Trophoblast cell (in vitro differentiated cells and primary cell): ENCODE measurements around the gene ART3.

Source experiments
- DNase-seq, 2 donors: peaks; one replicate each; pipeline ENCODE4 v3.0.0-alpha.2; 2016
- H2AFZ ChIP-seq: 2 replicates; pipeline ENCODE4 v1.6.1; 2013; ENCODE audit warnings: low read length, moderate library complexity, mild to moderate bottlenecking; ENCODE audit not compliant: insufficient read depth, poor library complexity
- H2AK5ac ChIP-seq: 2 replicates; pipeline ENCODE4 v1.6.1; 2013; ENCODE audit warnings: mild to moderate bottlenecking, low read length
- H2BK120ac ChIP-seq: 2 replicates; pipeline ENCODE4 v1.6.1; 2013; ENCODE audit warnings: low read length, mild to moderate bottlenecking, moderate library complexity; ENCODE audit not compliant: insufficient read depth, poor library complexity
- H2BK12ac ChIP-seq: 2 replicates; pipeline ENCODE4 v1.6.1; 2013; ENCODE audit warnings: mild to moderate bottlenecking, low read length, moderate library complexity
- H2BK5ac ChIP-seq: 2 replicates; pipeline ENCODE4 v1.6.1; 2013; ENCODE audit warnings: low read length, low read depth, moderate library complexity, mild to moderate bottlenecking; ENCODE audit not compliant: poor library complexity
- H3K14ac ChIP-seq: 2 replicates; pipeline ENCODE4 v1.6.1; 2013; ENCODE audit warnings: mild to moderate bottlenecking, low read length
- H3K18ac ChIP-seq: 2 replicates; pipeline ENCODE4 v1.6.1; 2013; ENCODE audit warnings: mild to moderate bottlenecking, low read length
- H3K23ac ChIP-seq: 2 replicates; pipeline ENCODE4 v1.6.1; 2013; ENCODE audit warnings: low read length
- H3K27ac ChIP-seq: 2 replicates; pipeline ENCODE4 v1.5.1; 2013; ENCODE audit warnings: low read depth, mild to moderate bottlenecking, inconsistent platforms, low read length, moderate library complexity
- H3K27me3 ChIP-seq: 2 replicates; pipeline ENCODE4 v1.6.1; 2013; ENCODE audit warnings: inconsistent platforms, mild to moderate bottlenecking, low read length, moderate library complexity; ENCODE audit not compliant: insufficient read depth
- H3K36me3 ChIP-seq, 2 experiments: 1 replicate in 1 of 2; 2 replicates in 1 of 2; pipeline ENCODE4 v1.6.1; 2013; ENCODE audit warnings: low read length in 2 of 2, mild to moderate bottlenecking in 2 of 2, moderate library complexity in 1 of 2; ENCODE audit not compliant: insufficient read depth in 2 of 2, control insufficient read depth in 1 of 2
- H3K4ac ChIP-seq: 2 replicates; pipeline ENCODE4 v1.6.1; 2013; ENCODE audit warnings: low read depth, mild to moderate bottlenecking, low read length, moderate library complexity
- H3K4me1 ChIP-seq, 2 experiments: 1 replicate in 1 of 2; 2 replicates in 1 of 2; pipeline ENCODE4 v1.6.1; 2013; ENCODE audit warnings: low read length in 2 of 2, mild to moderate bottlenecking in 2 of 2, moderate library complexity in 1 of 2; ENCODE audit not compliant: insufficient read depth in 2 of 2, control insufficient read depth in 1 of 2
- H3K4me2 ChIP-seq: 2 replicates; pipeline ENCODE4 v1.6.1; 2013; ENCODE audit warnings: inconsistent platforms, mild to moderate bottlenecking, low read length, moderate library complexity
- H3K4me3 ChIP-seq: 2 replicates; pipeline ENCODE4 v1.5.1; 2013; ENCODE audit warnings: mild to moderate bottlenecking, low read depth, low read length, inconsistent platforms
- H3K79me1 ChIP-seq: one replicate; pipeline ENCODE4 v1.6.1; 2013; ENCODE audit warnings: low read length
- H3K79me2 ChIP-seq: 2 replicates; pipeline ENCODE4 v1.6.1; 2013; ENCODE audit warnings: low read length, mild to moderate bottlenecking; ENCODE audit not compliant: control insufficient read depth, insufficient read depth, poor library complexity
- H3K9ac ChIP-seq: 2 replicates; pipeline ENCODE4 v1.6.1; 2013; ENCODE audit warnings: mild to moderate bottlenecking, low read length
- H3K9me3 ChIP-seq: 2 replicates; pipeline ENCODE4 v1.6.1; 2013; ENCODE audit warnings: low read depth, mild to moderate bottlenecking, control low read depth, inconsistent platforms, low read length; ENCODE audit not compliant: insufficient read depth
- H4K12ac ChIP-seq: 2 replicates; pipeline ENCODE4 v1.6.1; 2013; ENCODE audit warnings: low read depth, mild to moderate bottlenecking, low read length, moderate library complexity
- H4K8ac ChIP-seq: 2 replicates; pipeline ENCODE4 v1.6.1; 2013; ENCODE audit warnings: low read depth, mild to moderate bottlenecking, low read length, moderate library complexity
- H4K91ac ChIP-seq: one replicate; pipeline ENCODE4 v1.6.1; 2013; ENCODE audit warnings: low read depth, mild to moderate bottlenecking, low read length, moderate library complexity
- WGBS: extraction: QIAGEN DNeasy Blood & Tissue Kit; methylation state at CpG from one replicate; pipeline ENCODE4 v1.1.7; 2013; ENCODE audit warnings: missing lambda C conversion rate; ENCODE audit not compliant: insufficient read length, insufficient coverage; ENCODE audit errors: extremely low coverage; 5-methylcytosine and 5-hydroxymethylcytosine counted together

ART3 gene

DNA sequence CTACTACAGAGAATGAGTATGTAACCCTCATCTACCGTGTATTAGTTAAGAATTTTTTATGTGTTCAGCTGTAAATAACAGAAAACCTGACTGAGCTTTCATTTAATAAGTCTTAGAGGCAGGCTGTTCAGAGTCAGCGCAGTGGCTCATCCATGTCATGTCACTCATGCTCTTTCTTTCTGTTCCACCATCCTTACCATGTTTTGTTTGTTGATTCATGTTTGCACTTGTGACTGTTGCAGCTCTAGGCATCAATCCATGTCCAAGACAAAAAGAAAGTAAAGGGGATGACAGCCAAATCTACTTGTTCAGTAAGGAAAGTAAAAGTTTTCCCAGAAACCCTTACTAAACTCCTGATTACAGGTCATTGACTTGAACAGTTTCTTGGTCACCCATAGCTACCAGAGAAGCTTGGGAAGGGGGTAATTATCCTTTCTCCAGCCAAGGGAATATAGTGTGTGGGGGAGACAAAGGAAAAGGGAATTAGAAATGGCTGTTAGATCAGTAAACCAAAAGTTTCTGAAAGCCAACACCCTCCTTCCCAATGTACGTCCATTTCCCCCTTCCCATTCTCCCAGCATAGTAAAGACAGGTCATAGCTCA lies 9.0 kb downstream of the ART3 start:
- no peak overlapping the region for H3K27ac ChIP-seq
- no peaks in the 10 kb centered on the region for H3K36me3 ChIP-seq
- no CpG with 5 or more reads among the region's 3 CpGs for WGBS
- H3K14ac ChIP-seq = no peak overlapping the region
- no peaks in the 10 kb centered on the region for H3K4me1 ChIP-seq
- no peaks in the 10 kb centered on the region for H3K9me3 ChIP-seq
- no peak overlapping the region for H4K8ac ChIP-seq
- no peak overlapping the region for H3K18ac ChIP-seq
- no peak overlapping the region for H4K12ac ChIP-seq
- no peak overlapping the region for H4K91ac ChIP-seq
- H3K79me2 ChIP-seq = no peaks in the 10 kb centered on the region
- H2AK5ac ChIP-seq = no peak overlapping the region
- no peaks in the 10 kb centered on the region for H3K79me1 ChIP-seq
- H3K27me3 ChIP-seq = no peaks in the 10 kb centered on the region
- no peak overlapping the region for H3K4me2 ChIP-seq
- no peak overlapping the region for H2BK120ac ChIP-seq
- no peak overlapping the region for H2BK12ac ChIP-seq
- no peak overlapping the region for H2BK5ac ChIP-seq
- DNase-seq = no peak
- no peak overlapping the region for H3K9ac ChIP-seq
- H3K4ac ChIP-seq = no peak overlapping the region
- H2AFZ ChIP-seq = no peak overlapping the region
- no peak overlapping the region for H3K23ac ChIP-seq
- H3K4me3 ChIP-seq = no peak overlapping the region

DNA sequence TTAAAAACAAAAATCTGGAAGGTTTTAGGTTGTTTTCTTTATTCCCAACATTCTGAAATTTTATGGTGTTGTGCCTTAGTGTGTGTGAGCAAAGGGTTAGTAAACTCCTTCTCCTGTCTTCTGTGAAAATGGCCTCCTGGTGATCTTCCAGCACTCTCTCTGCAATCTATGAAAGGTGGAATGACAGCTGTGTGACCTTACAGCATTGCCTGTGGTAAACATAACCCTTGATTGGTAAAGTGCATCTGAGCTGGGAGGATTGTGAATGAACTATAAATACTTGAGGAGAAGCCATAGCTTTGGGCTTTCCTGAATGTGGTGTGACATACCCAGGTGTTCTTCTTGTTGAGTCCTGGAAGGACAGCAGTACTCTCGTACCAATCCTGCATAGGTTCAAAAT lies 10.0 kb downstream of the ART3 start:
- no peak overlapping the region for H3K4ac ChIP-seq
- H3K18ac ChIP-seq = no peak overlapping the region
- no peak overlapping the region for H4K8ac ChIP-seq
- H3K4me1 ChIP-seq = no peaks in the 10 kb centered on the region
- no peaks in the 10 kb centered on the region for H3K36me3 ChIP-seq
- H3K79me2 ChIP-seq = no peaks in the 10 kb centered on the region
- H3K27ac ChIP-seq = no peak overlapping the region
- H3K4me2 ChIP-seq = no peak overlapping the region
- H2BK12ac ChIP-seq = no peak overlapping the region
- no peak overlapping the region for H3K9ac ChIP-seq
- no peak overlapping the region for H3K14ac ChIP-seq
- no peaks in the 10 kb centered on the region for H3K9me3 ChIP-seq
- no peak overlapping the region for H2AFZ ChIP-seq
- no CpG with 5 or more reads among the region's 1 CpG for WGBS
- no peaks in the 10 kb centered on the region for H3K79me1 ChIP-seq
- no peak overlapping the region for H3K4me3 ChIP-seq
- DNase-seq = no peak
- no peak overlapping the region for H2AK5ac ChIP-seq
- H2BK5ac ChIP-seq = no peak overlapping the region
- H3K23ac ChIP-seq = no peak overlapping the region
- H4K12ac ChIP-seq = no peak overlapping the region
- H3K27me3 ChIP-seq = no peaks in the 10 kb centered on the region
- no peak overlapping the region for H4K91ac ChIP-seq
- no peak overlapping the region for H2BK120ac ChIP-seq

DNA sequence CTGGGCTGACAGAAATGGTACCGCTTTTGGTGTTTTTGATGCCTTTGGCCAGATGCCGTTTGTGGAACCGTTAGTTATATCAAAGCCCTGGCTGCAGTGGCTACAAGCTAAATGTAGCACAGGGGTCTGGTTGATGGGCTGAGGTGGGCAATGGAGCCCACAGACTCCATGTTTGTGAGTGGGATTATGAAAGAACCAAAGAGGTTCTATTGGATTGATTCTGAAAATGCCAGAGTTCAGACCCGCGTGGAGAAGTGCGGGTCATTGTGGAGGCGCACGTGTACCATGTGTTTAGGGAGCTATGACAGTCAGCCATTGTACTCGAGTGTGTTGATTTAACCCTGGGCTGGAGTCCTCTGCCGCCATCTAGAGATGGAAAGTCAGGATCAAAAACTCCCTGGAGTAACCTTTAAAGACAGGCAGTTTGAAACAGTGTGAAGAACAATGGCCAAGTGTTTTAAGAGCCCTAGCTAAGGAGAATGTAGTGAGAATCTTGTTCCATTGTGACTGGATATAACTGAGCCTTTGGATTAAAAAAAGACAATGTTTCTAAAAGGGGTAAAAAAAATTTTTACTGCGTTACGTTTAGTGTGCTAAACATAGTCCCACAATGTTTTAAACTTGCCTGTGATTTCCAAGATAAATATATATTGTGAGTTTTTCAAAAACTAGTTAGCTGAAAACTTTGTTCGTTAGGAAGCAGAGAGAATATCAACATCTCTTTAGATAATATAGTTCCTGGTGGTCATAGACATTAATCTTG lies 12.7 kb downstream of the ART3 start:
- Histone ChIP-seq H3K36me3 (no peaks in the 10 kb centered on the region), H3K9ac (no peak overlapping the region), H3K27ac (no peak overlapping the region), H2AK5ac (no peak overlapping the region), H3K27me3 (no peaks in the 10 kb centered on the region), H4K91ac (no peak overlapping the region), H3K18ac (no peak overlapping the region), H3K23ac (no peak overlapping the region), H4K12ac (peak overlapping the region; percentile 16), H2BK12ac (no peak overlapping the region), H2BK5ac (no peak overlapping the region), H2BK120ac (no peak overlapping the region), H3K9me3 (no peaks in the 10 kb centered on the region), H2AFZ (no peak overlapping the region), H3K4ac (no peak overlapping the region), H4K8ac (no peak overlapping the region), H3K4me3 (no peak overlapping the region), H3K79me1 (no peaks in the 10 kb centered on the region), H3K4me1 (no peaks in the 10 kb centered on the region), H3K4me2 (peak overlapping the region; percentile 37), H3K14ac (no peak overlapping the region), H3K79me2 (no peaks in the 10 kb centered on the region)
- WGBS = no CpG with 5 or more reads among the region's 13 CpGs
- DNase-seq = peak; percentile 35 to 70

DNA sequence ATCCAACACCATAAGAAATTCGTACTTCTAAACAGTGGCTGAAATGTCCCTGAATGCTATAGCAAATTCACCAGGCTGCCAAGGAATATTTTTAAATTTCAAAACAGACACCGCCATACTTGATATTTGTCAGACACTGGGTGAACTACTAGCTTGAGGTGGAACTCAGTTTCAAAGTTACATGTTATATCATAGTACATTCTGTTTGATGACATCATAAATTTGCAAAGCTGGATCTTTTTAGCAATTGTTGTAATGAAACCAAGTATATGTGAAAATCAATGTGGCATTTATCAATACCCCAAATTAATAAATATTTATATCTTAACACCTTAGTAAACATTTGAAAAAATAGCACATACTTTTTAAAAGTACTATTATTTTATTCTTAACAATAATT lies 14.2 kb downstream of the ART3 start:
- H2AK5ac ChIP-seq = no peak overlapping the region
- H3K4me1 ChIP-seq = no peaks in the 10 kb centered on the region
- no peak overlapping the region for H2BK120ac ChIP-seq
- H3K27me3 ChIP-seq = no peaks in the 10 kb centered on the region
- no peak overlapping the region for H2BK12ac ChIP-seq
- no peak overlapping the region for H2BK5ac ChIP-seq
- peaks cover 1% of the 10 kb centered on the region for H3K79me1 ChIP-seq
- WGBS = no CpG with 5 or more reads among the region's 2 CpGs
- no peak overlapping the region for H3K4me3 ChIP-seq
- H3K4ac ChIP-seq = no peak overlapping the region
- H3K4me2 ChIP-seq = no peak overlapping the region
- no peak overlapping the region for H3K23ac ChIP-seq
- no peak overlapping the region for H4K12ac ChIP-seq
- no peaks in the 10 kb centered on the region for H3K79me2 ChIP-seq
- DNase-seq = no peak
- H3K14ac ChIP-seq = no peak overlapping the region
- no peak overlapping the region for H3K18ac ChIP-seq
- no peak overlapping the region for H4K91ac ChIP-seq
- H3K9ac ChIP-seq = no peak overlapping the region
- H4K8ac ChIP-seq = no peak overlapping the region
- no peaks in the 10 kb centered on the region for H3K36me3 ChIP-seq
- H3K9me3 ChIP-seq = no peaks in the 10 kb centered on the region
- no peak overlapping the region for H3K27ac ChIP-seq
- no peak overlapping the region for H2AFZ ChIP-seq
